Uterus (tissue), 2 donors: Measurements from ENCODE around the gene WDR7.

Experiments used
- CTCF ChIP-seq, 4 experiments: fragments of 200-600 bp in 2 of 4; fragments of 450-650 bp in 2 of 4; sonication (generic) in 2 of 4; IDR thresholded peaks; one replicate each; pipeline ENCODE4 v1.5.1; 2016 to 2019; ENCODE audit warnings: antibody characterized with exemption in 4 of 4, mild to moderate bottlenecking in 2 of 4, moderate library complexity in 1 of 4
- POLR2A ChIP-seq, 2 donors: fragments of 450-650 bp; IDR thresholded peaks; one replicate each; pipeline ENCODE4 v1.6.1; 2016; ENCODE audit warnings: antibody characterized with exemption in 2 of 2, mild to moderate bottlenecking in 1 of 2, moderate library complexity in 1 of 2

GRCh38 chr18:56637711-56638231 lies 13.4 kb upstream of the WDR7 start:
- TF ChIP-seq POLR2A (IDR thresholded peaks at IDR 0.05), result no peak
- TF ChIP-seq CTCF (IDR thresholded peaks at IDR 0.05), result no peak
